Uterus (tissue), 4 donors: ENCODE data around the gene NSRP1. TPM values are rescaled to one million over a fixed set of nuclear protein-coding genes. Genes with fewer than 3 reads are reported as not detected.

ENCODE experiments used
- DNase-seq, 2 donors: peaks; one replicate each; pipeline ENCODE4 v3.0.0-alpha.2; 2019 to 2020
- H3K27ac ChIP-seq, 2 donors: fragments of 200-600 bp; sonication (generic); 1 replicate in 1 of 2; 2 replicates in 1 of 2; pipeline ENCODE4 v1.5.1; 2016 to 2018
- H3K27me3 ChIP-seq, 2 donors: fragments of 200-600 bp; sonication (generic); one replicate each; pipeline ENCODE4 v1.5.1; 2018 to 2019; ENCODE audit warnings: control low read depth in 1 of 2
- H3K36me3 ChIP-seq, 2 donors: fragments of 200-600 bp; sonication (generic); one replicate each; pipeline ENCODE4 v1.5.1; 2019; ENCODE audit warnings: control low read depth in 1 of 2
- H3K4me1 ChIP-seq, 2 donors: fragments of 200-600 bp; sonication (generic); one replicate each; pipeline ENCODE4 v1.5.1; 2018 to 2019; ENCODE audit warnings: control low read depth in 1 of 2
- H3K4me3 ChIP-seq, 2 donors: fragments of 200-600 bp; sonication (generic); 1 replicate in 1 of 2; 2 replicates in 1 of 2; pipeline ENCODE4 v1.5.1; 2018 to 2019; ENCODE audit warnings: mild to moderate bottlenecking in 1 of 2
- H3K9me3 ChIP-seq, 2 donors: fragments of 200-600 bp; sonication (generic); one replicate each; pipeline ENCODE4 v1.5.1; 2019; ENCODE audit warnings: control low read depth in 1 of 2
- POLR2A ChIP-seq, 2 donors: fragments of 450-650 bp; IDR thresholded peaks; one replicate each; pipeline ENCODE4 v1.6.1; 2016; ENCODE audit warnings: antibody characterized with exemption in 2 of 2, mild to moderate bottlenecking in 1 of 2, moderate library complexity in 1 of 2
- intact Hi-C: fragments of 100-400 bp; cut with DNase I; formaldehyde crosslinking; loops from one replicate; pipeline ENCODE4 v1.15.1; 2023; ENCODE audit warnings: low total_unique reads
- microRNA counts, 2 donors: library from miRNA; unstranded; fragments of <30 nt; microRNA quantifications; one replicate each; lab custom pipeline; 2016 to 2017
- microRNA-seq: library from miRNA; unstranded; fragments of <30 nt; microRNA quantifications from one replicate; pipeline ENCODE4, GENCODE V29; 2016; ENCODE audit warnings: borderline microRNAs expressed, borderline replicate concordance
- small RNA-seq: library from RNA; depleted of rRNA; stranded (forward); fragments of <200 nt; gene quantifications from one replicate; pipeline ENCODE3, GENCODE V24; 2016
- total RNA-seq, 4 donors: library from RNA; depleted of rRNA in 3 of 4; stranded (reverse); fragments of >200 nt in 3 of 4; gene quantifications; one replicate each; pipeline versions ENCODE4 v1.1.0 to v1.2.4, GENCODE V29; 2014 to 2023
- TF ChIP-seq, protein P1 (sequence below), 4 experiments: fragments of 200-600 bp in 2 of 4; fragments of 450-650 bp in 2 of 4; sonication (generic) in 2 of 4; IDR thresholded peaks; one replicate each; pipeline ENCODE4 v1.5.1; 2016 to 2019; ENCODE audit warnings: antibody characterized with exemption in 4 of 4, mild to moderate bottlenecking in 2 of 4, moderate library complexity in 1 of 4
- donor health status: DM: yes; HTN: yes; CAD: no.

Gene NSRP1
- total RNA-seq, 4 donors from 2014 or later, result 8.8 to 53.1 (median 26.8) TPM

DNA sequence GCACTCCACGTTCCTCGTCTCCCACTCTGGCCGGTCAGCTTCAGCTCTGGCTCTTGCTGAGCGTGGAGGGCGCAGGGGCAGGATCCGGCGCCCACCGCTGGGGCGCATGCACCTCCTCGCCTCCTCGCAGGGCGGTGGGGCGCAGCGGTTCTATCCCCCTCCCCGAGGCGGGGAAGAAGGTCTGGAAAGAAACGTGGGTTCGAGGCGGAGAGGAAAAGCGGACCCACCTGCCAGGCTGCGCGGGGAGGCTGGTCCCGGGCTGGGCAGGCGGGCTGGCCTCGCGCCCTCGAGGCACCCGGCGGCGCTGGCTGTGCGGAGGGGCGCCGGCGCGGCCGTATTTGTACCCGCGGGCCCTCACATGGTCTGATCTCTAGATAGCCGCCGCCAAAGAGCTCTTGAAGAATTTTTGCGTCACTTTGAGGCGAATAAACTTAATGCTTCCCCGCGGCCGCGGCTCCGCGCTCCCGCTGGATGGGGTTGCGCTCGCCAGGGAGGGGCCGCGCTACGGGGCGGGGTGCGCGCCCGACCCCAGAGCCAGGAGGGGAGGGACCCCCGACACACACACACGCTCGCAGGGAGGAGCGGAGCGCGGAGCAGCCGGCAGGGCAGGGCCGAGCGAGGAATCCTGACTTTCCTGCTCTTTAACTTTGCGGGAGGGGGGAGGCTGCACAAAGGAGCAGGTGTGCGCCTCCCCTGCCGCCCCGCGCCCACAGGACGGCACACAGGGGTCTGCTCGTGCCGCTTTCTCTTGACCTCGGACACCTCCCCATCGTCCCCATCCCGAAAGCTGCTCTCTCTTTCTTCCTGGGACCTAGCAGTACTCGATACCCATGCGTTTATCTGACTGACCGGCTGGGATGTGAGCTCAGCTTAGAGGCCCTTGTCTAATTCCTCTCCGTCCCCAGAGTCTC lies 119.0 kb downstream of the NSRP1 start, which contains the start of gene SLC6A4:
Gene SLC6A4, minus strand, starts transcription at position 312 of the 911 bp plus-strand sequence. CDS start 13,739 bp downstream, outside the sequence.
- Histone ChIP-seq H3K27ac (no peak within 1 kb of the TSS), H3K9me3 (no peaks in the 10 kb centered on the region), H3K4me1 (peaks cover 0 to 13% of the 10 kb centered on the region in 2 donors), H3K27me3 (peaks cover 4 to 28% of the 10 kb centered on the region in 2 donors), H3K36me3 (no peaks in the 10 kb centered on the region), H3K4me3 (peak within 1 kb of the TSS; percentile 15 to 31)
- intact Hi-C loops, result no loop called here
- DNase-seq, result no peak
- TF ChIP-seq, protein P1, sequence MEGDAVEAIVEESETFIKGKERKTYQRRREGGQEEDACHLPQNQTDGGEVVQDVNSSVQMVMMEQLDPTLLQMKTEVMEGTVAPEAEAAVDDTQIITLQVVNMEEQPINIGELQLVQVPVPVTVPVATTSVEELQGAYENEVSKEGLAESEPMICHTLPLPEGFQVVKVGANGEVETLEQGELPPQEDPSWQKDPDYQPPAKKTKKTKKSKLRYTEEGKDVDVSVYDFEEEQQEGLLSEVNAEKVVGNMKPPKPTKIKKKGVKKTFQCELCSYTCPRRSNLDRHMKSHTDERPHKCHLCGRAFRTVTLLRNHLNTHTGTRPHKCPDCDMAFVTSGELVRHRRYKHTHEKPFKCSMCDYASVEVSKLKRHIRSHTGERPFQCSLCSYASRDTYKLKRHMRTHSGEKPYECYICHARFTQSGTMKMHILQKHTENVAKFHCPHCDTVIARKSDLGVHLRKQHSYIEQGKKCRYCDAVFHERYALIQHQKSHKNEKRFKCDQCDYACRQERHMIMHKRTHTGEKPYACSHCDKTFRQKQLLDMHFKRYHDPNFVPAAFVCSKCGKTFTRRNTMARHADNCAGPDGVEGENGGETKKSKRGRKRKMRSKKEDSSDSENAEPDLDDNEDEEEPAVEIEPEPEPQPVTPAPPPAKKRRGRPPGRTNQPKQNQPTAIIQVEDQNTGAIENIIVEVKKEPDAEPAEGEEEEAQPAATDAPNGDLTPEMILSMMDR (IDR thresholded peaks at IDR 0.05), result no peak
- TF ChIP-seq POLR2A (IDR thresholded peaks at IDR 0.05), result no peak

MicroRNAs within 50 kb of the gene (microRNA counts, 767-probe panel; counts per million panel counts)
- 0 counts per million in 2 donors for microRNA hsa-miR-3184-5p (lab: Ali Mortazavi, UCI)
- 3,409 to 5,687 counts per million in 2 donors for microRNA hsa-miR-423-3p (lab: Ali Mortazavi, UCI)
- microRNA hsa-miR-423-5p (lab: Ali Mortazavi, UCI), result 5,033 to 7,479 counts per million in 2 donors

Small RNAs within 50 kb of the gene (microRNA-seq; reads per million reads assigned to microRNA genes)
- gene MIR423, result not detected

Small RNAs within 50 kb of the gene (small RNA-seq; reads per million reads assigned to genes)
- gene AC104984.5, result not detected

Other genes starting within 250 kb of the NSRP1 start
- gene SSH2, start 186.6 kb upstream of the NSRP1 start, total RNA-seq, result 10 to 100 TPM in 2 of 4 donors, 1 to 10 TPM in 2; 6.9 to 36.9 (median 11.5) TPM
- under 1 TPM in 2 of 4 donors, not detected in 2; 0.27 to 0.97 TPM for gene EFCAB5, start 175.2 kb upstream of the NSRP1 start, total RNA-seq
- under 1 TPM in 2 of 4 donors, not detected in 2; 0.30 to 0.90 TPM for gene SLC6A4, start 118.9 kb downstream of the NSRP1 start, total RNA-seq
- gene BLMH, start 175.1 kb downstream of the NSRP1 start, total RNA-seq, result 10 to 100 TPM; 13.6 to 68.8 (median 33.3) TPM
- gene TMIGD1, start 217.2 kb downstream of the NSRP1 start, total RNA-seq, result not detected